GM12878 (cell line): Measurements from ENCODE around the gene MTRF1L. TPM values are rescaled to one million over a fixed set of nuclear protein-coding genes. Genes with fewer than 3 reads are reported as not detected.
A peak's percentile ranks its signal among the peaks of the same experiment; 100 is the strongest.

ENCODE experiments used
- CBX3 ChIP-seq: fragments of 200-600 bp; sonication (generic); IDR thresholded peaks from 2 replicates; pipeline ENCODE4 v1.6.1; 2016; ENCODE audit warnings: low read depth, borderline replicate concordance
- CEBPB ChIP-seq, 2 experiments: fragments of 150-350 bp in 1 of 2; IDR thresholded peaks; 2 replicates each; pipeline ENCODE4 v1.6.1; 2012 to 2014; ENCODE audit warnings: low read depth in 2 of 2, low read length in 2 of 2, borderline replicate concordance in 1 of 2, inconsistent platforms in 1 of 2
- CHD1 ChIP-seq: IDR thresholded peaks from 2 replicates; pipeline ENCODE4 v1.6.1; 2012; ENCODE audit warnings: low read depth, low read length, improper control_type of control experiment
- DPF2 ChIP-seq: fragments of 450-650 bp; IDR thresholded peaks from 2 replicates; pipeline ENCODE4 v1.6.1; 2017; ENCODE audit warnings: mild to moderate bottlenecking
- EZH2 ChIP-seq: IDR thresholded peaks from 2 replicates; pipeline ENCODE4 v1.6.1; 2012; ENCODE audit warnings: low read depth, mild to moderate bottlenecking, control low read depth, inconsistent platforms, low read length, borderline replicate concordance; ENCODE audit not compliant: control insufficient read depth
- IRF5 ChIP-seq: fragments of 450-650 bp; IDR thresholded peaks from 2 replicates; pipeline ENCODE4 v1.6.1; 2017; ENCODE audit warnings: borderline replicate concordance
- JUND ChIP-seq: IDR thresholded peaks from 2 replicates; pipeline ENCODE4 v1.6.1; 2012; ENCODE audit warnings: low read depth, mild to moderate bottlenecking, low read length, improper control_type of control experiment, moderate library complexity
- MAX ChIP-seq: IDR thresholded peaks from 2 replicates; pipeline ENCODE4 v1.6.1; 2012; ENCODE audit warnings: low read depth, low read length, improper control_type of control experiment
- MYB ChIP-seq: fragments of 150-350 bp; IDR thresholded peaks from 2 replicates; pipeline ENCODE4 v1.6.1; 2014; ENCODE audit warnings: mild to moderate bottlenecking, low read depth, low read length, borderline replicate concordance
- NBN ChIP-seq: fragments of 450-650 bp; IDR thresholded peaks from 2 replicates; pipeline ENCODE4 v1.6.1; 2016
- NR2C2 ChIP-seq: IDR thresholded peaks from 2 replicates; pipeline ENCODE4 v1.6.1; 2011; ENCODE audit warnings: borderline replicate concordance, low read depth; ENCODE audit not compliant: control insufficient read depth, insufficient read length
- PAX8 ChIP-seq: fragments of 450-650 bp; IDR thresholded peaks from 2 replicates; pipeline ENCODE4 v1.6.1; 2017; ENCODE audit warnings: mild to moderate bottlenecking, moderate library complexity
- PML ChIP-seq: IDR thresholded peaks from 2 replicates; pipeline ENCODE4 v1.6.1; 2012; ENCODE audit warnings: low read length, inconsistent platforms
- RCOR1 ChIP-seq: conservative IDR thresholded peaks from 2 replicates; pipeline ENCODE4 v1.6.1; 2012; ENCODE audit warnings: low read depth, low read length, improper control_type of control experiment
- RELA ChIP-seq: fragments of 450-650 bp; IDR thresholded peaks from 2 replicates; pipeline ENCODE4 v1.8.0; 2014; ENCODE audit warnings: borderline replicate concordance; ENCODE audit not compliant: partially characterized antibody
- TAF1 ChIP-seq: IDR thresholded peaks from 2 replicates; pipeline ENCODE4 v1.6.1; 2011; ENCODE audit warnings: mild to moderate bottlenecking, low read depth, low read length, borderline replicate concordance
- ZZZ3 ChIP-seq: IDR thresholded peaks from 2 replicates; pipeline ENCODE4 v1.6.1; 2011; ENCODE audit warnings: low read depth; ENCODE audit not compliant: control insufficient read depth, insufficient read length
- polyA plus RNA-seq, 11 experiments: library from polyadenylated mRNA; depleted of rRNA in 4 of 11; unstranded in 6 of 11; stranded (reverse) in 5 of 11; fragments of >200 nt; fragmentation: Nextera tagmentation in 4 of 11; fragmentation: Illumina TruSeq in 1 of 11; extraction: Ambion mirVana in 4 of 11; extraction: Trizol in 1 of 11; gene quantifications; 1 replicate in 1 of 11; 2 replicates in 10 of 11; pipeline versions ENCODE4 v1.2.1 to v1.2.3, GENCODE V29; 2011 to 2016; ENCODE audit warnings: inconsistent platforms in 2 of 11, missing spikeins in 2 of 11, low read depth in 1 of 11
- total RNA-seq, 4 experiments: library from RNA; depleted of rRNA in 3 of 4; stranded (reverse); fragments of >200 nt in 3 of 4; fragmentation: Illumina TruSeq in 1 of 4; extraction: Trizol in 1 of 4; gene quantifications; 2 replicates each; pipeline versions ENCODE4 v1.2.1 to v1.2.3, GENCODE V29; 2013 to 2021
- TF ChIP-seq, protein P1 (sequence below): IDR thresholded peaks from 2 replicates; pipeline ENCODE4 v1.6.1; 2011; ENCODE audit warnings: borderline replicate concordance, low read depth, mild to moderate bottlenecking, moderate library complexity, mixed read lengths, low read length; ENCODE audit not compliant: insufficient read depth; ENCODE audit errors: extremely low read length
- TF ChIP-seq, protein P2 (sequence below): fragments of 450-650 bp; formaldehyde crosslinking; IDR thresholded peaks from 2 replicates; pipeline ENCODE4 v1.4.0; 2022; ENCODE audit warnings: mild to moderate bottlenecking, moderate library complexity
- TF ChIP-seq, protein P3 (sequence below): fragments of 450-650 bp; IDR thresholded peaks from 2 replicates; pipeline ENCODE4 v1.6.1; 2017; ENCODE audit warnings: mild to moderate bottlenecking
- TF ChIP-seq, protein P4 (sequence below): fragments of 450-650 bp; IDR thresholded peaks from 2 replicates; pipeline ENCODE4 v1.6.1; 2017; ENCODE audit warnings: mild to moderate bottlenecking, low read depth, inconsistent platforms; ENCODE audit not compliant: poor library complexity, severe bottlenecking

MTRF1L gene
- total and polyA plus RNA-seq, 10 of the 15 experiments (the other 5 are each of a cell fraction or from before 2014, with no cell fraction given): 5.1 to 21.6 (median 16.1) TPM

GRCh38 chr6:152984513-152984872 lies 18.0 kb downstream of the MTRF1L start (continued):
- TF ChIP-seq ZZZ3: no peak
- TF ChIP-seq, protein P1, sequence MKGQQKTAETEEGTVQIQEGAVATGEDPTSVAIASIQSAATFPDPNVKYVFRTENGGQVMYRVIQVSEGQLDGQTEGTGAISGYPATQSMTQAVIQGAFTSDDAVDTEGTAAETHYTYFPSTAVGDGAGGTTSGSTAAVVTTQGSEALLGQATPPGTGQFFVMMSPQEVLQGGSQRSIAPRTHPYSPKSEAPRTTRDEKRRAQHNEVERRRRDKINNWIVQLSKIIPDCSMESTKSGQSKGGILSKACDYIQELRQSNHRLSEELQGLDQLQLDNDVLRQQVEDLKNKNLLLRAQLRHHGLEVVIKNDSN: no peak
- TF ChIP-seq EZH2: no peak
- no peak for TF ChIP-seq NR2C2
- TF ChIP-seq TAF1: 0 out of 2 replicates have a peak, but pooled peaks have one; percentile 7
- TF ChIP-seq, protein P2, sequence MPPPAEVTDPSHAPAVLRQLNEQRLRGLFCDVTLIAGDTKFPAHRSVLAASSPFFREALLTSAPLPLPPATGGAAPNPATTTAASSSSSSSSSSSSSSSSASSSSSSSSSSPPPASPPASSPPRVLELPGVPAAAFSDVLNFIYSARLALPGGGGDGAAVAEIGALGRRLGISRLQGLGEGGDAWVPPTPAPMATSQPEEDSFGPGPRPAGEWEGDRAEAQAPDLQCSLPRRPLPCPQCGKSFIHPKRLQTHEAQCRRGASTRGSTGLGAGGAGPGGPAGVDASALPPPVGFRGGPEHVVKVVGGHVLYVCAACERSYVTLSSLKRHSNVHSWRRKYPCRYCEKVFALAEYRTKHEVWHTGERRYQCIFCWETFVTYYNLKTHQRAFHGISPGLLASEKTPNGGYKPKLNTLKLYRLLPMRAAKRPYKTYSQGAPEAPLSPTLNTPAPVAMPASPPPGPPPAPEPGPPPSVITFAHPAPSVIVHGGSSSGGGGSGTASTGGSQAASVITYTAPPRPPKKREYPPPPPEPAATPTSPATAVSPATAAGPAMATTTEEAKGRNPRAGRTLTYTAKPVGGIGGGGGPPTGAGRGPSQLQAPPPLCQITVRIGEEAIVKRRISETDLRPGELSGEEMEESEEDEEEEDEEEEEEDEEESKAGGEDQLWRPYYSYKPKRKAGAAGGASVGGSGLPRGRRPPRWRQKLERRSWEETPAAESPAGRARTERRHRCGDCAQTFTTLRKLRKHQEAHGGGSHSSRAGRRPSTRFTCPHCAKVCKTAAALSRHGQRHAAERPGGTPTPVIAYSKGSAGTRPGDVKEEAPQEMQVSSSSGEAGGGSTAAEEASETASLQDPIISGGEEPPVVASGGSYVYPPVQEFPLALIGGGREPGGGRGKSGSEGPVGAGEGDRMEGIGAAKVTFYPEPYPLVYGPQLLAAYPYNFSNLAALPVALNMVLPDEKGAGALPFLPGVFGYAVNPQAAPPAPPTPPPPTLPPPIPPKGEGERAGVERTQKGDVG (CRISPR knock-in tag): no peak
- TF ChIP-seq CEBPB (IDR thresholded peaks at IDR 0.05; ENCODE audit: borderline replicate concordance in 1 of 2, low read depth in 2 of 2, low read length in 2 of 2): no peak
- TF ChIP-seq CBX3: no peak
- no peak for TF ChIP-seq PAX8
- no peak for TF ChIP-seq PML
- peak; percentile 68 for TF ChIP-seq DPF2
- TF ChIP-seq CHD1: no peak
- no peak for TF ChIP-seq IRF5
- no peak for TF ChIP-seq RELA
- TF ChIP-seq NBN: peak; percentile 75
- no peak for TF ChIP-seq MAX
- TF ChIP-seq, protein P3, sequence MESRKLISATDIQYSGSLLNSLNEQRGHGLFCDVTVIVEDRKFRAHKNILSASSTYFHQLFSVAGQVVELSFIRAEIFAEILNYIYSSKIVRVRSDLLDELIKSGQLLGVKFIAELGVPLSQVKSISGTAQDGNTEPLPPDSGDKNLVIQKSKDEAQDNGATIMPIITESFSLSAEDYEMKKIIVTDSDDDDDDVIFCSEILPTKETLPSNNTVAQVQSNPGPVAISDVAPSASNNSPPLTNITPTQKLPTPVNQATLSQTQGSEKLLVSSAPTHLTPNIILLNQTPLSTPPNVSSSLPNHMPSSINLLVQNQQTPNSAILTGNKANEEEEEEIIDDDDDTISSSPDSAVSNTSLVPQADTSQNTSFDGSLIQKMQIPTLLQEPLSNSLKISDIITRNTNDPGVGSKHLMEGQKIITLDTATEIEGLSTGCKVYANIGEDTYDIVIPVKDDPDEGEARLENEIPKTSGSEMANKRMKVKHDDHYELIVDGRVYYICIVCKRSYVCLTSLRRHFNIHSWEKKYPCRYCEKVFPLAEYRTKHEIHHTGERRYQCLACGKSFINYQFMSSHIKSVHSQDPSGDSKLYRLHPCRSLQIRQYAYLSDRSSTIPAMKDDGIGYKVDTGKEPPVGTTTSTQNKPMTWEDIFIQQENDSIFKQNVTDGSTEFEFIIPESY: no peak
- no peak for TF ChIP-seq MYB
- TF ChIP-seq, protein P4, sequence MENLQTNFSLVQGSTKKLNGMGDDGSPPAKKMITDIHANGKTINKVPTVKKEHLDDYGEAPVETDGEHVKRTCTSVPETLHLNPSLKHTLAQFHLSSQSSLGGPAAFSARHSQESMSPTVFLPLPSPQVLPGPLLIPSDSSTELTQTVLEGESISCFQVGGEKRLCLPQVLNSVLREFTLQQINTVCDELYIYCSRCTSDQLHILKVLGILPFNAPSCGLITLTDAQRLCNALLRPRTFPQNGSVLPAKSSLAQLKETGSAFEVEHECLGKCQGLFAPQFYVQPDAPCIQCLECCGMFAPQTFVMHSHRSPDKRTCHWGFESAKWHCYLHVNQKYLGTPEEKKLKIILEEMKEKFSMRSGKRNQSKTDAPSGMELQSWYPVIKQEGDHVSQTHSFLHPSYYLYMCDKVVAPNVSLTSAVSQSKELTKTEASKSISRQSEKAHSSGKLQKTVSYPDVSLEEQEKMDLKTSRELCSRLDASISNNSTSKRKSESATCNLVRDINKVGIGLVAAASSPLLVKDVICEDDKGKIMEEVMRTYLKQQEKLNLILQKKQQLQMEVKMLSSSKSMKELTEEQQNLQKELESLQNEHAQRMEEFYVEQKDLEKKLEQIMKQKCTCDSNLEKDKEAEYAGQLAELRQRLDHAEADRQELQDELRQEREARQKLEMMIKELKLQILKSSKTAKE: no peak
- no peak for TF ChIP-seq RCOR1
- no peak for TF ChIP-seq JUND
